ENCODE measurements around the gene PRKCH. TPM values are rescaled to one million over a fixed set of nuclear protein-coding genes. Genes with fewer than 3 reads are reported as not detected.
A peak's percentile ranks its signal among the peaks of the same experiment; 100 is the strongest.

PRKCH gene
- total and polyA plus RNA-seq, 2 of the 13 experiments (the other 11 are each of a cell fraction or from before 2014, with no cell fraction given): 0.48 to 1.3 TPM

GRCh38 chr14:61537563-61538463 is 216.4 kb downstream of the PRKCH start (continued):
- TF ChIP-seq ZNF510 (CRISPR knock-in tag; IDR thresholded peaks at IDR 0.05; ENCODE audit: low read depth) (no peak), HOXA7 (CRISPR knock-in tag; IDR thresholded peaks at IDR 0.05) (no peak), ATRX (CRISPR knock-in tag; IDR thresholded peaks at IDR 0.05; ENCODE audit: borderline replicate concordance) (no peak), IKZF4 (CRISPR knock-in tag; IDR thresholded peaks at IDR 0.05; ENCODE audit: borderline replicate concordance, low read depth, not compliant biosample characterization) (no peak), TRAFD1 (CRISPR knock-in tag; IDR thresholded peaks at IDR 0.05; ENCODE audit: borderline replicate concordance) (no peak), RFX5 (IDR thresholded peaks at IDR 0.05; ENCODE audit: low read depth, low read length) (no peak), ZNF292 (CRISPR knock-in tag; IDR thresholded peaks at IDR 0.05; ENCODE audit: borderline replicate concordance, low read depth) (no peak; the same call in 1 of the 2 replicates), ZNF775 (CRISPR knock-in tag; IDR thresholded peaks at IDR 0.05; ENCODE audit: borderline replicate concordance) (no peak), DPF2 (CRISPR knock-in tag; IDR thresholded peaks at IDR 0.05; ENCODE audit: borderline replicate concordance, low read depth) (peak; percentile 46), ZNF816 (CRISPR knock-in tag; IDR thresholded peaks at IDR 0.05; ENCODE audit: borderline replicate concordance) (peak; percentile 14; the same call in 1 of the 2 replicates), ZNF7 (CRISPR knock-in tag; IDR thresholded peaks at IDR 0.05) (peak; percentile 96), RFXAP (CRISPR knock-in tag; IDR thresholded peaks at IDR 0.05; ENCODE audit: borderline replicate concordance) (no peak), THAP7 (CRISPR knock-in tag; IDR thresholded peaks at IDR 0.05) (no peak), ZNF225 (CRISPR knock-in tag; IDR thresholded peaks at IDR 0.05) (no peak), POLR2G (IDR thresholded peaks at IDR 0.05; ENCODE audit: low read depth, low read length) (peak; percentile 88), POLR2A (IDR thresholded peaks at IDR 0.05; ENCODE audit: insufficient read depth in 1 of 2, low read depth in 2 of 2, low read length in 2 of 2) (peak in 1 of 2 experiments; percentile 54; a peak in 2 of 4 replicates), STAT5B (CRISPR knock-in tag; IDR thresholded peaks at IDR 0.05) (no peak), SOX13 (IDR thresholded peaks at IDR 0.05) (peak; percentile 96), SOX13 (CRISPR knock-in tag; conservative IDR thresholded peaks at IDR 0.05 in 1 of 2, IDR thresholded peaks at IDR 0.05 in 1 of 2) (peak in 1 of 2 experiments; percentile 100; a peak in 2 of 4 replicates), CBX2 (IDR thresholded peaks at IDR 0.05; ENCODE audit: low read depth, low read length) (no peak), CBX2 (CRISPR knock-in tag; IDR thresholded peaks at IDR 0.05; ENCODE audit: low read depth) (no peak), HOXA3 (CRISPR knock-in tag; IDR thresholded peaks at IDR 0.05) (peak; percentile 21), CTCF (CRISPR knock-in tag; IDR thresholded peaks at IDR 0.05) (no peak), ZIK1 (CRISPR knock-in tag; IDR thresholded peaks at IDR 0.05; ENCODE audit: borderline replicate concordance, low read depth) (no peak), KLF15 (CRISPR knock-in tag; IDR thresholded peaks at IDR 0.05; ENCODE audit: borderline replicate concordance) (no peak)
